ENCODE results near the gene PFKM.
"Not testable (repeated sequence)": the region's sequence is repeated elsewhere in the genome, so short reads cannot be mapped to it uniquely, and the experiment has no call there.

Gene PFKM

GRCh38 chr12:48119078-48119833, at the start of gene PFKM:
Gene PFKM, plus strand, starts transcription at chr12:48119364. Its CDS starts 3,411 bp downstream, at chr12:48122775.
- peak; percentile 59 for DNase-seq

DNA sequence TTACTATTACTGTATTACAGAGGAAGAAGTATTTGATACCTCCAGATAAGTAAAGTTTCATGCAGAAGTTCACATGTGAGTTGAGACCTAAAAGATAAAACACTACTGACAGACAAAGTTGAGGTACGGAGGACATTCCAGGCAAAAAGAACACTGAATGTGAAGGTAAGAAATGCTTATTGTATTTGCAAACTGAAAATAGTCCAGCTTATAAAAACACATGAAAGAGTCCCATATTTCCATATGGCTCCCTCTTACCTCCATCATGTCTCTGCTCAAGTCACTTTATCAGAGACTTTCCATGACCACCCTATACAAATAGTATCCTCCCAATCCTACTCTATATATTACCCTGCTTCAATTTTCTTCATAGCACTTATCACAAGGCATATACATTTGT, 49.1 kb upstream of the PFKM start:
- no peak for DNase-seq

DNA sequence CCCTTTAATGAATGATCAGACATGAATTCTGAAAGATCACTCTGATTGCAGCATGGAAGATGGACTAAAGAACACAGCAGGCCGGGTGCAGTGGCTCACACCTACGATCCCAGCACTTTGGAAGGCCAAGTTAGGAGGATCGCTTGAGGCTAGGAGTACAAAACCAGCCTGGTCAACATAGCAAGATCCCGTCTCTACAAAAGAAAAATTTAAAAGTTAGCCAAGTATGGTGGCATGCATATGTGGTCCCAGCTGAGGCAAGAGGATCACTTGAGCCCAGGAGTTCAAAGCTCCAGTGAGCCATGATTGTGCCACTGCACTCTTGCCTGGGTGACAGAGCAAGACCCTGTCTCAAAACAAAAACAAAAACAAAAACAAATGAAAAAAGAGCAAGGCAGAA, 48.4 kb upstream of the PFKM start:
- DNase-seq, result no peak

DNA sequence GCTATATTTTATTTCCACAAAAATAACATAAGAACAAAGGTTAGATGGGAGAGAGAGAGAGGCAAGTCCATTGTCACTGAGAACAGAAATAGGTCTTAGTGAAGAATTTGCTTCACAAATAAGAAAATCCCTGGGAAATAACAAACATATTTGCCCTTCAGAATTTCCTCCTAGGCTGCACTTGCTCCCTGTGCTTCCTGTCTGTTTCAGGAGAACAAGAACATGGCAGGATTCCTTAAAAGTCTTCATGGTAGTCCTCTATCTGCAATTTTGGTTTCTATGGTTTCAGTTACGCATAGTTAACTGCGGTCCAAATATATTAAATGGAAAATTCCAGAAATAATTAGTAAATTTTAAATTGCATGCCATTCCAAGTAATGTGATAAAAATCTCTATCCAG, 47.4 kb upstream of the PFKM start:
- no peak for DNase-seq

- no peak for DNase-seq
Measured at GRCh38 chr12:48072266-48072665, 46.9 kb upstream of the PFKM start.

DNA sequence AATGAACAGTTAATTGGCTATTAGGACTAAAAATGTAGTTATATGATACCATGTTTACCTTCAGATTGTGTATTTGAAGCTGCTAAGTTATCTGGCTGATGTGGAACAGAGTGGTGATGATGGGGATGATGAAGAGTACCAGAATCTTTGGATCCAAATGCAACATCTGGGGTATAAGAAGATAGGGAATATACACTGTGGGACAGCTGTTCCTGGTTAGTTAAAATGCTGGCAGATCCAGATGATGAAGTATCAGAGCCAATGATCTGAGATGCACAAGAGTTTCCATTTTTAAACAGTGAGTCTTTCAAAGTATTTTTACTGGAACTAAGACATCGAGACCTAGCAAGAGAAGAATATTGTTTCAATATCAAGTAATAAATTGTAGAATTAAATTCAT, 44.9 kb upstream of the PFKM start:
- no peak for DNase-seq

GRCh38 chr12:48075832-48076231, 43.3 kb upstream of the PFKM start:
- DNase-seq, result no peak

- DNase-seq, result no peak
Measured at GRCh38 chr12:48077111-48077510, 42.1 kb upstream of the PFKM start.

- DNase-seq, result no peak
Measured at GRCh38 chr12:48078901-48079300, 40.3 kb upstream of the PFKM start.

DNA sequence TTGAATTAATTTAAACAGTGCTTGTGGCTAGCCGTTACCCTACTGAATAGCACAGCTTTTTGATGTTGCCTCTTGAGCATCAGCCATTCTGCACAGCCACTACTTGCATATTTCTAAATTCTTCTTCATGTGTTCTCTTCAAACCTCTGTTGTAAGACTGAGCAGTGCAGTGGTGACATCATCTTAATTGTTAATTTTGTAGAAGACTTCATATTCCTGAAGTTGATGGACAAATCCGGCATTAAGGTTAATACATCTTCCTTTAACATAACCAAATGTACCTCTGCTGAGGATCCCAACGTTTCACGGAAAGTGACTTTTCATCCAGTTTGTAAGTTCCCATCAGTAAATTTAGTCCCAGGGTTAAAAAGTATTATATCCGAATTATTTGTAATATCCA, 38.9 kb upstream of the PFKM start:
- DNase-seq, result no peak

DNA sequence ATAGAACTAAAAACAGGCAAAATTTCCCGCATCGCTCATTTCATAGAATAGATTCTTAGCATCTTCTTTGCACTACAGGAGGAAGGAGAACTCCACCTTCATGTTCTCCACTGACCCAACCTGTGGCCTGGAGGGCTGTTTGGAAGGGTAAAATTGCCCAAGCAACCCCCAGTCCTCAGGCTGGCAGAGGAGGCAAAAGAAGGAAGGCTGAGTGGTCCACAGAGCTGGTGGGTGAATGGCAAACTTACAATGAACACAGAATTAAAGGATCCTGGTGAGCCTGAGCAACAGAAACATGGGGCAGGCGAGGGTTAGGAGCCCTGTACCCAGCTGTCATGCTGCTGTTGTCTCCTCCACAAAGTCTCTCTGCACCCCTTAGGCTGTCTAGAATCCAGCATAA, 38.3 kb upstream of the PFKM start:
- DNase-seq, result no peak

DNA sequence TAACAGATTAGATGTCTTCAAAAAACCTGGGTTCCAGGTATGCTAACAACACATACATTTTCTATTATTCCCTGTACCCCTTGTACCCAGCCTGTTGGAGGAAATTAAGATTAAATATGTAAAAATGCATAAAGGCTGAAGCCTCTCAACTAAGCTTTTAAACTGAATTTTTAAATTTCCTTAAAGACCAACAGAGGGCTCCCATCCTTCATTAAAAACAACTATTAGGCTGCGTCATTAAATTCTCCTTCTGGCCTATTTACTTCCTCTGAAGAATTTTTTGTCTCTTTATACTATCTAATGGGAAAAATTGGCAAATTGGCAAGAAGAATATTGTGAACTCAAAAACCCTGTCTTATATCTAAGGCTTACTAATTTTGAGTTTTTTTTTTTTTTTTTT, 35.1 kb upstream of the PFKM start:
- no peak for DNase-seq

GRCh38 chr12:48084841-48085460, 34.2 kb upstream of the PFKM start:
- no peak for DNase-seq

- DNase-seq, result no peak
Measured at GRCh38 chr12:48086327-48086726, 32.8 kb upstream of the PFKM start.

GRCh38 chr12:48092611-48093010, 26.6 kb upstream of the PFKM start:
- no peak for DNase-seq

DNA sequence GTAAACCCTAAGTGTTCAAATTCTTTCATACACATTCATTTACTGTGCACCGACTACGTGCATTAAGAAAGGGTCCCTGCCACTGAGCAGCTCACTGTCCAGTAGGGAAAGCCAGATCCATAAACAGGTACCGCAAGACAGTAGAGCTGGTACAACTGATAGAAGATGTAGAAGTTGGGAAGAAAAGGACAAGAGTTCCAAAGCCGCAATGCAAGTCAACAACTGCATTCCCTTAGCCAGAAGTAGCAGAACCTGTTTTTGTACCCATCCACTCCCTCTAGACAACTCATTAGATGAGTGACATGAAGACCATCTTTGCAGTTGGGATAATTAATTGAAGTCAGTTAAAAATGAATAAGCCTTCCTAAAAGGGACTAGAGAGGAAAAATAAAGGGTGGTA, 14.6 kb upstream of the PFKM start:
- DNase-seq, result no peak

DNA sequence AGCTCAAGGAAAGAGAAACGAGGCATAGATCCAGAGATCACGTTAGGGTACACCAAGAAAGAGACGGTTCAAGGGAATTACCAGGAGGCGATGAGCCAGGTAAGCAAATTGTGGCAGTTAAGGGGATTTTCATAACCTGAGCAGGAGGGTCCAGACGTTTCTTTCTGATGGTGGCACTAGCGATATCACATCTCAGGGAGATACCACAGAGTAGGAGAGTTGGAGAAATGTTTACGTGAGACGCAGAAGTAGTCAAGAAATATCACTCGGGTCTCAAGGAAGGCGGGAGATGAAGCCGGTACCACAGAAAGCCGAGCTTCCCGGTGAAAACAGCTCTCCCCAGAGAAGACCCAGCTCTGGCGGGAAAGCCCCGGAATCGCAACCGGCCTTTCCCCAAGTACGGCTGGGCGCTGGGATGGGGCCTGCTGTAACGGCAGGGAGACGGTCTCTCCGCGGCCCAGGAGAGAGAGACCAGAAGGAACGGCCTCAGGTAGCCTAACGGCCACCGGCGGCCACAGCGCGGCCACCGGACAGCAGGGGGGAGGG, 13.8 kb upstream of the PFKM start:
- no peak for DNase-seq

GRCh38 chr12:48105867-48106680, 13.1 kb upstream of the PFKM start, which contains the start of gene SENP1:
Gene SENP1, minus strand, starts transcription at chr12:48106079. Its CDS starts 4,607 bp downstream, at chr12:48101472.
- DNase-seq, result peak; percentile 70

GRCh38 chr12:48106681-48107613, 12.2 kb upstream of the PFKM start:
- no peak for DNase-seq

- DNase-seq, result no peak
Measured at GRCh38 chr12:48109424-48109823, 9.7 kb upstream of the PFKM start.

GRCh38 chr12:48110691-48111311, 8.4 kb upstream of the PFKM start:
- DNase-seq, result no peak

DNA sequence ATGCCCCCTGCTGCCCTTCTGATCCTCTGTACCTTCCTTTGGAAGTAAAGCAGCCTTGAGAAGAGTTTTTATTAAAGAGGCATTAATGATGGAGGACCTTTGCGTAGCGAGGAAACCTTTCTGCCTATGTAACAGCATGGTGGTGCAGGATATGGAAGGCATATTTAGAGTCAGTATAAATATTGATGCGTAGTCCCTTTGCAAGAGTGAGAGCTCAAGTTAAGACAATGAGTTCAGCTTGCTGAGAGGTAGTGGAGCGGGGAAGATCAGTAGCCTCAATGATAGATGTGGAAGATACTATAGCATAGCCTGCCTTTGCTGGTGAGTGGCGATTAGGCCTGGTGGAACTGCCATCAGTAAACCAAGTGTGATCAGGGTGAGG, 7.9 kb upstream of the PFKM start:
- not testable (repeated sequence) for DNase-seq

Data from 8988T (cell line).